IgD-negative memory B cell (primary cell): Measurements from ENCODE around the gene TMED8. TPM values are rescaled to one million over a fixed set of nuclear protein-coding genes. Genes with fewer than 3 reads are reported as not detected.
"Not testable (repeated sequence)": the region's sequence is repeated elsewhere in the genome, so short reads cannot be mapped to it uniquely, and the experiment has no call there.

ENCODE experiments used
- H3K27ac Mint-ChIP-seq, 3 donors: one replicate each; pipeline ENCODE4 v1.8.0; 2020 to 2022; ENCODE audit warnings: mild to moderate bottlenecking in 3 of 3, mixed read lengths in 3 of 3, moderate library complexity in 1 of 3
- H3K27me3 Mint-ChIP-seq: one replicate; pipeline ENCODE4 v1.8.0; 2021; ENCODE audit warnings: mixed read lengths
- H3K36me3 Mint-ChIP-seq: one replicate; pipeline ENCODE4 v1.8.0; 2020; ENCODE audit warnings: mild to moderate bottlenecking, mixed read lengths
- H3K4me1 Mint-ChIP-seq, 3 donors: one replicate each; pipeline ENCODE4 v1.8.0; 2020 to 2022; ENCODE audit warnings: mixed read lengths in 3 of 3, mild to moderate bottlenecking in 1 of 3
- H3K4me3 Mint-ChIP-seq, 4 donors: one replicate each; pipeline ENCODE4 v1.8.0; 2020 to 2022; ENCODE audit warnings: mild to moderate bottlenecking in 4 of 4, mixed read lengths in 4 of 4, moderate library complexity in 3 of 4
- H3K9me3 Mint-ChIP-seq, 3 donors: one replicate each; pipeline ENCODE4 v1.8.0; 2020 to 2021; ENCODE audit warnings: mixed read lengths in 3 of 3, mild to moderate bottlenecking in 1 of 3
- polyA plus RNA-seq: library from polyadenylated mRNA; unstranded; fragments of 300-500 nt; fragmentation: Illumina TruSeq; gene quantifications from one replicate; pipeline ENCODE4 v1.2.3, GENCODE V29; 2021

Gene TMED8
- polyA plus RNA-seq, 1 donor from 2014 or later = 18.9 TPM

GRCh38 chr14:77322250-77322902 is 54.5 kb downstream of the TMED8 start:
- Mint-ChIP-seq H3K9me3 (no peaks in the 10 kb centered on the region), H3K36me3 (no peaks in the 10 kb centered on the region), H3K4me1 (peaks cover 11 to 18% (median 13%) of the 10 kb centered on the region in 3 donors), H3K27ac (peak overlapping the region; percentile 98 to 100 (median 99)), H3K27me3 (no peaks in the 10 kb centered on the region), H3K4me3 (peak overlapping the region; percentile 96 to 100 (median 99))

DNA sequence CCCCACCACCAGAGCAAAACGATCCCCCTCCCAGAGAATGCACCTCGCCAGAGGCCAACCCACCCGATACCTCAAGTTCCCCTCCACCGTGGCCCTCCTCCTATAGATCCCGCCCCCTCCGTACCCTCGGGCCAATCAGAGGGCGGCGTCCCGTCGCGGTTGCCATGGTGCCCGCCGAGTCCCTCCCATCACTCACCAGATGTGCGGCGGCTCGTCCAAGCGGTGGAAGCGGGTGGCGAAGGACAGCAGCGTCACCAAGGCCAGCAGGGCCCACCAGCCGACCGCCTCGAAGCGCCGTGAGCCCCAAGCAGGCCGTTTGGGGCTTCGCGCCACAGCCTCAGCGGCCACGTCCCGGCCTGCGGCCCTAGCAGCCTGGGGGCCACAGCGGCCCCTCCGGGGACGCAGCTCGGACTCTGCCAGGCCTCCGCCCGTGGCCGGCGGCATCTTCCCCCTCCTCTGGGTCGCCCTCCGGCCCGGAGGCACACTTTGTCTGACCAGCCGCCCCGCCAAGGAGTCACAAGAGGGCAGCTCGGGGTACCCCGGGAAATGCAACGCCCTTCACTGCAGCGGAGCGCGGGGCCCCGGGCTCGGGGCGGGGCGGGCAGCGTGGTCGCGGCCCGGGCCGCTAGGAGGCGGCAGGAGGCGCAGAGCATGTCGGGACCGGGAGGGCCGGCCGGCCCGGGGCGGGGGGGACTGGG is 56.5 kb downstream of the TMED8 start, which contains the start of gene POMT2:
POMT2 (minus strand) TSS at position 646 of the 698 bp plus-strand sequence; CDS start at position 444, 202 bp downstream.
- H3K4me1 Mint-ChIP-seq = peaks cover 14 to 22% (median 15%) of the 10 kb centered on the region in 3 donors
- peak within 1 kb of the TSS; percentile 98 to 100 (median 99) for H3K27ac Mint-ChIP-seq
- H3K27me3 Mint-ChIP-seq = no peaks in the 10 kb centered on the region
- peak within 1 kb of the TSS; percentile 96 to 100 (median 99) for H3K4me3 Mint-ChIP-seq
- H3K9me3 Mint-ChIP-seq = no peaks in the 10 kb centered on the region
- no peaks in the 10 kb centered on the region for H3K36me3 Mint-ChIP-seq

- Mint-ChIP-seq H3K27ac (peak overlapping the region in 2 of 3 donors; percentile 92 to 98), H3K4me1 (peaks cover 14 to 22% (median 15%) of the 10 kb centered on the region in 3 donors), H3K9me3 (no peaks in the 10 kb centered on the region), H3K4me3 (peak overlapping the region in 2 of 4 donors; percentile 86 to 96), H3K27me3 (no peaks in the 10 kb centered on the region), H3K36me3 (no peaks in the 10 kb centered on the region)
Measured at GRCh38 chr14:77319422-77319821, 57.5 kb downstream of the TMED8 start.

DNA sequence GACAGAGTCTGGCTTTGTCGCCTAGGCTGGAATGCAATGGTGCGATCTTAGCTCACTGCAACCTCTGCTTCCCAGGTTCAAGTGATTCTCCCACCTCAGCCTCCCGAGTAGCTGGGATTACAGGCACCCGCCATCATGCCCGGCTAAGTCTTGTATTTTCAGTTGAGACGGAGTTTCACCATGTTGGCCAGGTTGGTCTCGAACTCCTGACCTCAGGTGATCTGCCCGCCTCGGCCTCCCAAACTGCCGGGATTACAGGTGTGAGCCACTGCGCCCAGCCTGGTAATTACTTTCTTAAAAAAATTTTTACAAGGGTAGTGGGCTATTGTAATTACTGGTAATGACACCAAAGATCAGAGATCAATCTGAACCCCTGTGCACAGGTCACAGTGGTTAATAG is 58.1 kb downstream of the TMED8 start:
- H3K27ac Mint-ChIP-seq = peak overlapping the region in 1 of 3 donors; percentile 98
- H3K9me3 Mint-ChIP-seq = not testable (repeated sequence)
- peak overlapping the region in 2 of 4 donors; percentile 54 to 96 for H3K4me3 Mint-ChIP-seq

GRCh38 chr14:77318006-77318553 is 58.8 kb downstream of the TMED8 start:
- Mint-ChIP-seq H3K36me3 (no peaks in the 10 kb centered on the region), H3K27ac (peak overlapping the region in 1 of 3 donors; percentile 49), H3K27me3 (no peaks in the 10 kb centered on the region), H3K4me3 (peak overlapping the region in 1 of 4 donors; percentile 43), H3K9me3 (no peaks in the 10 kb centered on the region), H3K4me1 (peaks cover 14 to 22% (median 15%) of the 10 kb centered on the region in 3 donors)

More for the DNA sequence above, 58.1 kb downstream of the TMED8 start:
- not testable (repeated sequence) for H3K36me3 Mint-ChIP-seq, H3K27me3 Mint-ChIP-seq
- peaks cover 14 to 22% (median 15%) of the 10 kb centered on the region in 3 donors for H3K4me1 Mint-ChIP-seq

DNA sequence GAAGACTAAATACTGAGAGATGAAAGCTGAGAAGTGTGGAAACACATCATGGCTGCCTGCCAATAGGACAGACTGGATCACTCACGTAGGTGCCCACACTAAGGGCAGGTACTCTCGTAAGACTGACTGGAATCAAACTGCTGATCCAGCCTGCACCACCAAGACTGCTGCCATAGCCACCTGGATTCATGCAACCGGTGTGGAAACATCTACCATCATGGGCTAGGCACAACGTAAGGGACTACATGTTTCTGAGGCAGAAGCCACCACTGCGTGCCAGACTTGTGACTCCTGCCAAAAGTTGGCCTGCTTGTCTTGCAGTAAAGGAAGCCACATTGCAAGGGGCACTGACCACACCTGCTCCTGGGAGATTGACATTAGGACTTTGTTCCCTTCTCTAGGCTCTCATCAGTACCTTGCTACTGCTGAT is 60.0 kb downstream of the TMED8 start:
- Mint-ChIP-seq H3K27ac (no peak overlapping the region), H3K27me3 (no peaks in the 10 kb centered on the region), H3K4me3 (peak overlapping the region in 1 of 4 donors; percentile 15), H3K9me3 (no peaks in the 10 kb centered on the region), H3K4me1 (peaks cover 11 to 17% (median 11%) of the 10 kb centered on the region in 3 donors), H3K36me3 (no peaks in the 10 kb centered on the region)

DNA sequence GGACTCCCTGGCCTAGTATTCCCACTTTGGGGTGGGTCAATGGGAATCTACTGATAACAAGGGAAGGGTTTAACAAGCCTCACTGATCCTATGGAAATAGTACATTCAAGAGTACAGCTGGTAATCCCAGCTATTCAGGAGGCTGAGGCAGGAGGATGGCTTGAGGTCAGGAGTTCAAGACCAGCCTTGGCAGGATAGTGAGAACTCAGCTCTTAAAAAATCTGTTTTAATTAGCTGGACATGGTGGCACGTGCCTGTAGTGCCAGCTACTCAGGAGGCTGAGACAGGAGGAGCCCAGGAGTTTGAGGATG is 60.7 kb downstream of the TMED8 start:
- H3K36me3 Mint-ChIP-seq = no peaks in the 10 kb centered on the region
- H3K9me3 Mint-ChIP-seq = no peaks in the 10 kb centered on the region
- H3K4me3 Mint-ChIP-seq = peak overlapping the region in 1 of 4 donors; percentile 63
- no peaks in the 10 kb centered on the region for H3K27me3 Mint-ChIP-seq
- peaks cover 9 to 15% (median 10%) of the 10 kb centered on the region in 3 donors for H3K4me1 Mint-ChIP-seq
- peak overlapping the region in 1 of 3 donors; percentile 77 for H3K27ac Mint-ChIP-seq

DNA sequence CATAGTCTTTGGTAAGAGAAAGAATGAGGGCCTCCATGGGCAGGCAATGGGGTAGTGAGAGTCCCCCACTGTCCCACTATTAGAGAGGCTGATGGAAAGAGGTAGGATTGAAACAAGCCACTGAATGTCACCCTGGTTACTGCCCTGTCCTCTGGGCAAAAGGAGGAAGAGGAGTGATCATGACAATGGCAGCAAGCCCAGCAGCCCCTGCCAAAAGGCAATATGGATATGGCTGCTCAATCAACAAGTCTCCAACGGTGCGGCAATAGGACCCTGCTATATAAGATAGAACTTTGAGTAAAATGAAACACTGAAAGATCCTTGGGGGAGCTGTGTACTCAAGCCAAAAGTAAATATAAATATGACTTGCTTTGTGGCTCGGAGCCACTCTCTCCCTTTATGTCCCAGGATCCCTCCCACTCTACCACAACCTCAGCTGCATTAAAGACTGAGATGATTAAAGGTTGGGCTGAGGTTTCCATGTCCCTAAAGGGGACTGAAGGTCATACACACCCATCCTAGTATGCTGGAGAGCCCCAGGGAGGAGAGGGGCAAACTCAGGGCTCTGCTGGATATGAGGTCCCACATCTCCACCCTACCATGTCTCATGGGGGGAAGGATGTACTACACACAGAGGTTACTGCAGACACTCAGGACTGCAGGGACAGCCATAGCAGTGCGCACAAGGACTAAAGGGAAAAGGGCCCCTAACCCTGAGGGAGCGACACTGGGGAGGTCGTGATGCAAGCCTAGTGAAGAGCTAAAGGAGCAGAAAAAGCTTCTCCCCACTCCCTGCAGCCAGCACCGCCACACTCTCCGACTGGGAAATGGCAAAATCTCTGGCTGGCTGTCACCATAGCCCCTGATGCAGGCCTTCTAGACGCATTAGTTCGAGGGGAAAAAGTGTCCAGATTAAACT is 62.1 kb downstream of the TMED8 start:
- Mint-ChIP-seq H3K36me3 (no peaks in the 10 kb centered on the region), H3K4me1 (peaks cover 5 to 9% (median 6%) of the 10 kb centered on the region in 3 donors), H3K9me3 (no peaks in the 10 kb centered on the region), H3K4me3 (peak overlapping the region in 1 of 4 donors; percentile 53), H3K27ac (no peak overlapping the region), H3K27me3 (no peaks in the 10 kb centered on the region)

GRCh38 chr14:77314043-77314442 is 62.9 kb downstream of the TMED8 start:
- Mint-ChIP-seq H3K27ac (no peak overlapping the region), H3K36me3 (peaks cover 2% of the 10 kb centered on the region), H3K4me3 (no peak overlapping the region), H3K4me1 (peaks cover 6 to 9% (median 6%) of the 10 kb centered on the region in 3 donors), H3K9me3 (no peaks in the 10 kb centered on the region), H3K27me3 (no peaks in the 10 kb centered on the region)

DNA sequence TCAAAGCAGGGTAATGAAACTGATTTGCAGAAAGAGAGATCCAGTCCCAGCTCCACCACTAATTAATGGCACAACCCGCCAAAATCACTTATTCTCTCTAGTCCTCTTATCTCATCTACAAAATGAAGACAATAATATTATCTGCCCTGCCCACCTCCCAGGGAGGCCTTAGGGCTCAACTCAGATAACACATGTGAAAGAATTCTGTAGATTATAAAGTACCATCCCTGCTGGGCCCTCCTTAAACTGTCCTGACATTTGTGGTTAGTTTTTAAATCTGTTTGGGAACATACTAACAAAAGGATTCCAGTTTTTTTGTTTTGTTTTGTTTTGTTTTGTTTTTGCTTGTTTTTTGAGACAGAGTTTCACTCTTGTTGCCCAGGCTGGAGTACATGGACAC is 63.5 kb downstream of the TMED8 start:
- H3K36me3 Mint-ChIP-seq = peaks cover 2% of the 10 kb centered on the region
- H3K4me3 Mint-ChIP-seq = no peak overlapping the region
- no peak overlapping the region for H3K27ac Mint-ChIP-seq
- H3K27me3 Mint-ChIP-seq = no peaks in the 10 kb centered on the region
- peaks cover 8 to 9% (median 9%) of the 10 kb centered on the region in 3 donors for H3K4me1 Mint-ChIP-seq
- no peaks in the 10 kb centered on the region for H3K9me3 Mint-ChIP-seq

DNA sequence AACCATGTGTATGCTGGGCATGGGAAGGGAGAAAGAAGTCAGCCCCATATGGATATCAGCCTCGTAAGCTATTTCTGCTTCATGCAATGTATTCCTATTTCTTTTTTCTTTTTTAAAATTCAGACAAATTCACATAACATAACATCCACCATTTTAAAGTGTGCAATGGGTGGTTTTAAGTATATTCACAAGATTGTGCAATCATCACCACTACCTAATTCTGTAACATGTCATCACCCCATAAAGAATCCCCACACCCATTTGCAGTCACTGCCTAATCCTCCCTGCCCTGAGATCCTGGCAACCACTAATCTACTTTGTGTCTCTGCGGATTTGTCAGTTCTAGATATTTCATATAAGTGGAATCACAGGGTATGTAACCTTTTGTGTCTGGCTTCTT is 65.7 kb downstream of the TMED8 start:
- Mint-ChIP-seq H3K36me3 (peaks cover 2% of the 10 kb centered on the region), H3K4me1 (peaks cover 6 to 13% (median 8%) of the 10 kb centered on the region in 3 donors), H3K27me3 (no peaks in the 10 kb centered on the region), H3K9me3 (no peaks in the 10 kb centered on the region), H3K27ac (no peak overlapping the region), H3K4me3 (no peak overlapping the region)

DNA sequence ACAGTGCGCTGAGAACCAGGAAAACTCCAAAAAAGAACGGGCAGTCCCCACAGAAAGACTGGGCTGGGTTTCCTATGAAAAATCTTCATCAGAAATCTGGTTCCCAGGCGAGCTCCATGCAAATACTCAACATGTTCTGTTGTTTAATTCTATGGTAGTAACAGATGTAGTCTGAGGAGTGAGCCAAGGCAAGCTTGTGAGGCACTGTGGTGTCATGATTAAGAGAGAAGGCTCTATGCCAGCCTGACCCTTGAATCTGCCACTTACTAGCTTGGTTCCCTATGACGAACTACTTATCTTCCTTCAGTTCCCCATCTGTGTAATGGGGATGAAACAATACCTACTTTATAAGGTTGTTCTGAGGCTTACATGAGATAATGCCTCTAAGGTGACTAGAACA is 66.9 kb downstream of the TMED8 start:
- H3K9me3 Mint-ChIP-seq = no peaks in the 10 kb centered on the region
- H3K4me1 Mint-ChIP-seq = peaks cover 2 to 9% (median 6%) of the 10 kb centered on the region in 3 donors
- H3K36me3 Mint-ChIP-seq = peaks cover 2% of the 10 kb centered on the region
- no peak overlapping the region for H3K4me3 Mint-ChIP-seq
- H3K27ac Mint-ChIP-seq = no peak overlapping the region
- H3K27me3 Mint-ChIP-seq = no peaks in the 10 kb centered on the region

DNA sequence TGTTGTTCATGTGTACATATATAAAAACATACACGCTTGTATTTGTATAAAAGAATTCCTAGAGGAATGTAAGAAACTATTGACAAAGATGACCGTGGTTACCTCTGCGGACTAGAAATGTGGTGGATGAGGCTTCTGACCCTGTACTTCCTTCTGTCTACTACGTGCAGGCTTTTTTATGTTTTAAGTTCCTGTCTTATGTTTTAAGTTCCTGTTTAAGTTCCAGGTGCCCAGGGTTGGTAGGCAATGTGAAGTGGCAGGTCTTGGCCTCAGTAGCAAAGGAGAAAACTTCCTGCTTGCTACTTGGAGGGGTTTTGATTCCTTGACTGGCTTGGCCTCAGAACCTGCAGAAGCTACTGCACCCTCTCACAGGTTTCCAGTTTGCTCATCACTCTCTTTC is 67.8 kb downstream of the TMED8 start:
- Mint-ChIP-seq H3K27me3 (no peaks in the 10 kb centered on the region), H3K4me3 (peak overlapping the region in 2 of 4 donors; percentile 56 to 85), H3K36me3 (peaks cover 2% of the 10 kb centered on the region), H3K27ac (peak overlapping the region in 1 of 3 donors; percentile 26), H3K9me3 (no peaks in the 10 kb centered on the region), H3K4me1 (peaks cover 2 to 9% (median 6%) of the 10 kb centered on the region in 3 donors)

GRCh38 chr14:77306851-77307496 is 69.9 kb downstream of the TMED8 start:
- Mint-ChIP-seq H3K9me3 (no peaks in the 10 kb centered on the region), H3K27me3 (no peaks in the 10 kb centered on the region), H3K27ac (no peak overlapping the region), H3K4me1 (peaks cover 2 to 6% (median 4%) of the 10 kb centered on the region in 3 donors), H3K36me3 (peaks cover 2% of the 10 kb centered on the region), H3K4me3 (peak overlapping the region in 1 of 4 donors; percentile 56)
